ENCODE data around the gene HTR2A. TPM values are rescaled to one million over a fixed set of nuclear protein-coding genes. Genes with fewer than 3 reads are reported as not detected.
A peak's percentile ranks its signal among the peaks of the same experiment; 100 is the strongest.
"Not testable (repeated sequence)": the region's sequence is repeated elsewhere in the genome, so short reads cannot be mapped to it uniquely, and the experiment has no call there.

HTR2A gene
- total RNA-seq, 1 donor from 2014 or later, result not detected

GRCh38 chr13:46812301-46812797 lies 84.5 kb downstream of the HTR2A start:
- no peak for DNase-seq (ENCODE audit: low read depth in 2 of 2)

GRCh38 chr13:46810440-46810839 lies 86.4 kb downstream of the HTR2A start:
- DNase-seq (ENCODE audit: low read depth in 2 of 2), result no peak

GRCh38 chr13:46804921-46805320 lies 91.9 kb downstream of the HTR2A start:
- not testable (repeated sequence) for DNase-seq (ENCODE audit: low read depth in 2 of 2)

- peak in 1 of 2 donors; percentile 60 for DNase-seq (ENCODE audit: low read depth in 2 of 2)
Observed at GRCh38 chr13:46804391-46804815, 92.5 kb downstream of the HTR2A start.

- DNase-seq (ENCODE audit: low read depth in 2 of 2), result no peak
Observed at GRCh38 chr13:46803586-46803985, 93.3 kb downstream of the HTR2A start.

- DNase-seq (ENCODE audit: low read depth in 2 of 2), result no peak
Observed at GRCh38 chr13:46801858-46802257, 95.0 kb downstream of the HTR2A start.

- DNase-seq (ENCODE audit: low read depth in 2 of 2), result no peak
Observed at GRCh38 chr13:46799139-46799538, 97.7 kb downstream of the HTR2A start.

- DNase-seq (ENCODE audit: low read depth in 2 of 2), result no peak
Observed at GRCh38 chr13:46797501-46798237, 99.2 kb downstream of the HTR2A start.

- DNase-seq (ENCODE audit: low read depth in 2 of 2), result peak; percentile 81 to 87
Observed at GRCh38 chr13:46796515-46797474, 100.1 kb downstream of the HTR2A start, which contains the start of gene ESD. TSS of gene ESD (minus strand) at chr13:46797161. CDS start at chr13:46791413, 5,748 bp downstream.

- DNase-seq (ENCODE audit: low read depth in 2 of 2), result peak in 1 of 2 donors; percentile 3
Observed at GRCh38 chr13:46796129-46796514, 100.7 kb downstream of the HTR2A start.

- DNase-seq (ENCODE audit: low read depth in 2 of 2), result no peak
Observed at GRCh38 chr13:46795321-46795720, 101.5 kb downstream of the HTR2A start.

GRCh38 chr13:46783504-46783903 lies 113.3 kb downstream of the HTR2A start:
- no peak for DNase-seq (ENCODE audit: low read depth in 2 of 2)

GRCh38 chr13:46782691-46783090 lies 114.2 kb downstream of the HTR2A start:
- DNase-seq (ENCODE audit: low read depth in 2 of 2), result no peak

- no peak for DNase-seq (ENCODE audit: low read depth in 2 of 2)
Observed at GRCh38 chr13:46782066-46782465, 114.8 kb downstream of the HTR2A start.

Other genes with a start within 250 kb of the HTR2A start
- gene ESD, start 99.9 kb downstream of the HTR2A start, total RNA-seq, result 63.2 and 65.1 TPM in 2 replicates